GM18505 (cell line): ENCODE data around the gene COG1.

Experiments
- ATAC-seq: cut with Tn5 transposase; IDR thresholded peaks from one replicate; pipeline ENCODE4 v1.9.1; 2021; ENCODE audit not compliant: unreplicated experiment
- POLR2A ChIP-seq: IDR thresholded peaks from 4 replicates; pipeline ENCODE4 v1.6.1; 2011; ENCODE audit warnings: borderline replicate concordance; ENCODE audit not compliant: insufficient read depth, insufficient read length; ENCODE audit errors: extremely low read depth

Gene COG1

DNA sequence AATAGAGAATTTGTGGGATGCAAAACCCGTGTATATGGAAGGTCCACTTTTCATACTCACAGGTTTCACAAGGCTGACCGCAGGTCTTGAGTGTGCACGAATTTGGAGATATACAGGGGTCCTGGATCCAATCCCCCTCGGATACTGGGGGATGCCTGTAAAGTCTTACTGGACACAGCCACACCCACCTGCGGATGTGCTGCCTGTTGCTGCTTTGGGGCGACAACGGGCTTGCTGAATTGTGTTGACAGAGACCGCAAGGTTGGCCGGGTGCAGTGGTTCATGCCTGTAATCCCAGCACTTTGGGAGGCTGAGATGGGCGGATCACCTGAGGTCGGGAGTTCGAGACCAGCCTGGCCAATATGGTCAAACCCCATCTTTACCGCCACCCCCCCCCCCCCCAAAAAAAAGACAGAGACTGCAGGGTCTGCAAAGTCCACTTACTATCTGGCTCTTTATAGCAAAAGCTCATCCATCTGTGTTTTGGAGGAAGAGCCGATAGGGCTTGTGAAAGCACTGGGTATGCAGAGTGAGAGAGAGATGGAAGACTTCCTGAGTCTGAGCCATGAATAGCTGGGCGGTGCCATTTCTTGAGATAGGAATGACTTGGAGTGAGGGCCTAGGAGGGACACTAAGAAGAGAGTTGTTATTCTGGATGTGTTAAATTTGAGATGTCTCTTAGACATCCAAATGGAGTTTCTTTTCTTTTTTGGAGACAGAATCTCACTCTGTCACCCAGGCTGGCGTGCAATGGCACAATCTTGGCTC is 6.4 kb upstream of the COG1 start:
- ATAC-seq: no peak
- no peak for TF ChIP-seq POLR2A

DNA sequence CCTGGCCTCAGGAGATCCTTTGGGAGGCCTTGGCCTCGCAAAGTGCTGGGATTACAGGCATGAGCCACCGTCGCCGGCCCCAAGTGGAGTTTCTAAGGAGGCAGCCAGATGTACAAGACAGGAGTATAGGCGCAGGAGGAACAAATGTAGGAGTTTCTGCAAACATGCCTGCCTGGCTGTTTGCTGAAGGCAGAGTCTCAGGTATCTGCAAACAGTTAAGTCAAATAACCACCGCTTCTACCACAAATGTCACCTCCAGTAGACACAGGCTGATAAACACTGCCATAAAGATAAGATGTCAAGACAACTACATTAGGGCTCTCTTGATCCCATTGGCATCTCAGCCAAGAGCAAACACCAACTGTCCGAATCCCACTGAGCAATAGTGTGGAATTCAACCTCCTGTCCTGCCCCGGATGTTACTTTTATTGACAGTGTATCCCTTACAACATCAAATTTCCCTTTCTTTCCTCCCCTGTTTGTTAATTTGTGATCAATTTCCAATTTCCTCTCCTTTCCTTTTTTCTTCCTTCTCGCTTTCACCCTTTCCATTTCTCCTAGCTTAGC is 5.6 kb upstream of the COG1 start:
- no peak for TF ChIP-seq POLR2A
- ATAC-seq: no peak

DNA sequence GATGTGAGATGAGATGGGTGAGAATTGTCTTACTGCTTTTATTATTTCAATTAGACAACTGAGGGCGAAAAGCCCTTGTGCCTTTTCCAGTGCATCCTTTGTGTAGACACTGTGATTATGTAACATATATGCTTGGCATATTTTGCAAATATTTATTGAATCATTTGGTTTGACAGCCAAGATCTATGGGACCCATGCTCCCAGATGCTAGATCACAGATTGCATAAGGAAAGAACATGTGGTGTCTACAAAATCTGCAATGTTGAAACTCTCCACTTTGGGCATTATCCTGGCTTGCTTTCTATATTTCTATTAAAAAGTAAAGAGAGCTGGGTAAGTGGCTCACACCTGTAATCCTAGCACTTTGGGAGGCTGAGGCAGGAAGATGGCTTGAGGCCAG is 4.8 kb upstream of the COG1 start:
- TF ChIP-seq POLR2A: no peak
- ATAC-seq: no peak

DNA sequence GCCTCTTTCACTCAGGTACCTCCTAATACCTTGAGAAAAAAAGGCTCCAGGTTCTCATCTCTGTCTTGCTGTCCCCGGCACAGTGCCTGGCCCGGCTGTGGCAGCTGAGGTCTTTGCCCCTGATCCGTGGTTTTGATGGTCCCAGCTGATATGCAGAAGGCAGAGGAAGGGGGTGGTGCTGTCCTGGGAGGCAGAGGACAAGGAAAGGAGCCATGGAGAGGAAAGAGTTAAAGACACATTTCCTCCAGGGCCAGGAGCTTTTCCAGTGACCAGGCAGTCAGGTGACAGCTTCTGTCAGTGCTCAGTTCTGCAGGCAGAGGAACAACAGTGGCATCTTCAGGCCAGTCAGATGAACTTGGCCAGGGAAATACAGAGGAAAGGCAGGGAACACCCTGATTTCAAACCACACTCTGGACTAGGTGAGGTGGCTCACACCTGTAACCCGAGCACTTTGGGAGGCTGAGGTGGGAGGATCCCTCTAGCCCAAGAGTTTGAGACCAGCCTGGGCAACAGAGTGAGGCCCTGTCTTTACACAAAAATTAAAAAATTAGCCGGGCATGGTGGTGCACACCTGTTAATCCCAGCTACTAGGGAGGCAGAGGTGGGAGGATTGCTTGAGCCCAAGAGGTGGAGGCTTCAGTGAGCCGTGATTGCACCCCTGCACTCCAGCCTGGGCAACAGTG is 3.3 kb upstream of the COG1 start:
- no peak for ATAC-seq
- no peak for TF ChIP-seq POLR2A

DNA sequence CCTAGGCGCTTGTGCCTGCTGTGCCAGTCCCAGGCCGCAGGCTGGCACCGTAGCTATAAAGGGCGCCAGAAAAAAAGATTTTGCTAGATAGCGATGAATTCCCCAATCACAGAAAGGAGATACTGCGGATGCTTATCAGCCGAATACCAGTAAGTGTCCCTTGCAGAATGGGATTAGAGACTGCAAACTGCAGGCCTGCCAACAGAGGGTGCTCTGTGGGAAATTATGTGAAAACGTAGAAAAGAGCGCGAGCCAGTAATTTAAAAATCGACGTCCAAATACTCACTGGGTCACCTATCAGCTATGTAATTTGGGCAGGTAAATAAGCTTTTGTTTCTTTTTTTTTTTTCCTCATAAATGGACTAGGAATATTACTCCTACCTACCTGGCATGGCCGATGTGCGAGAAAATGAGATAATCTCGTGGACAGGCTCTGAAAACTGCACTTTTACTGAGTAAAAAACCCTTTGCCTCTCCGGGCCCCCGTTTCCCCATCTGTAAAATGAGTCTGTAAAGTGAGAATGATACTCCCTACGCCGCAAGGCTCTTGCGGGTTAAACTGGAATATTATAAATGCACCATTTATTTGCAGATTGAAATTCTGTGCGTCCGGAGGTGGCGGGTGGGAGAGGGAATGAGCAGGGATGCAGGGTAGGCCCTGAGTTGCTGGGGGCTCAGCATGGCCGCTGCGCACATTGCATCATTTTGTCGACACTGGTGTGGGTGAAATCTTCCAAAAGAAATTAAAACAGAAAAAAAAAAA is 1.2 kb upstream of the COG1 start:
- no peak for ATAC-seq

DNA sequence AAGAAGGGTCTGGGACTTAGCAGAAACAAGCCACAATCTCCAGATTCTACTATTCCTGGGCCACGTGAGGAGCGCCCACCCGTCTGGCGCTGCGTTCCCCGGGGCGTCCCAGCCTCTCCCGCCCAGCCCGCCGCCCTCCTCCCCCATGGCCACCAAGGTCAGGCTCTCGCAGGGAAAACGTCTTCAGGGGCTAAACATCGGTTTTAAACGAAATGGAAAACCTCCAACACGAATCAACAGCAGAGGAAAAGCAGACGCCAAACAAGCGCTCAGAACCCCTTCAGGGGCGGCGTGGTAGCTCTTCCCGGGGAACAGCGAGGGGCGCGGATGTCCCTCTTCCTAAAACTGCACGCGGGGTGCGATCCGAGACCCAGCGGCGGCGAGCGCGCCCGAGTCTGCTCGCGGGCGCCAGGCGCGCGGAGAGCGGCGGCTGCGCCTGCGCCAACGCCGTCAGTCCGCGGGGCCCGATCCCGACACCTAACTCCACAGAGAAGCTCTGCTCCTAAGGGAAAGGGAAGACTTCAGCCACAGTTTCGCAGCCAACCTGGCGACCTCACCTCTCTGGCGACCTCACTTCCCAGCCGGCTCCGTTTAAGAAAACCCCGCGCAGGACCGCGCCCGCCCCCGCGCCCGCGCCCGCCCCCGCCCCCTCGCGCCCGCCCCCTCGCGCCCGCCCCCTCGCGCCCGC is 505 bp upstream of the COG1 start:
- ATAC-seq: peak; percentile 53
- peak; percentile 60 for TF ChIP-seq POLR2A

More for the DNA sequence above, 1.2 kb upstream of the COG1 start:
- TF ChIP-seq POLR2A: no peak

DNA sequence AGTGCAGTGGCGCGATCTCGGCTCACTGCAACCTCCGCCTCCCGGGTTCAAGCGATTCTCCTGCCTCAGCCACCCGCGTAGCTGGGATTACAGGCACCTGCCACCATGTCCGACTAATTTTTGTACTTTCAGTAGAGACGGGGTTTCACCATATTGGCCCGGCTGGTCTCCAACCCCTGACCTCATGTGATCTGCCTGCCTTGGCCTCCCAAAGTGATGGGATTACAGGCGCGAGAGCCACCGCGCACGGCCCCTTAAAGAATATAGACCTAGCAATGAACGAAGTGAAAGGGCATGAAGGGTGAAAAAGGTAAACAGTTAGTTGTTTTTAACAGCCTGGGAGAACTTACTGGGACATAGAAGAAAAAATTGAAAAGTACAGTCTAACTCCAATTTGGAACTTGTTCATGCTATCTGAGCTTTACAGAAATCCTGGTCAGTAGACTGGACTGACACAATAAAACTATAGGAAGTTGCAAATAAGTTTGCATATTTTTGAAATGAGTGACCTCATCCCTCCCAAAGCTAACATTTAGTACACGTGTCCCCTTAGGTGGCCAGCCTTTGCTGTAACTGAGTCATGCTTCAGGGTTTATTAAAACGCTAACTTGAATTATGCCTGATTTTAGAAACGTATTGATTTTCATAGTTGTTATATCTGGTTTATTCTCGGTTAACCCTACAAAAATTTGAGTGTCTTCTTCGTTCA is 1.8 kb downstream of the COG1 start:
- no peak for ATAC-seq
- TF ChIP-seq POLR2A: no peak

DNA sequence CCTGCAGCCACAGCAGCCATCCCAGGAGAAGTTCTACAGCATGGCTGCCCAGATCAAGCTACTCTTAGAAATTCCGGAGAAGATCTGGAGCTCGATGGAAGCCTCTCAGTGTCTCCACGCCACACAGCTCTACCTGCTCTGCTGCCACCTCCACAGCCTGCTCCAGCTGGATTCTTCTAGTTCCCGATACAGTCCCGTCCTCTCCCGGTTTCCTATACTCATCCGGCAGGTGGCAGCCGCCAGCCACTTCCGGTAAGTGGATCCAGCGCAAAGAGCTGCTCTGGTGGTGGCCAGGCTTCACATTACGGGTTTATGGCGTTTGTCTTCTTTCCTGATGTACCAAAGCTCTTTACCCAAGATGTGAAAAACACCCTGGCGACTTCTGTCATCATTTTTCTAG is 3.6 kb downstream of the COG1 start:
- no peak for TF ChIP-seq POLR2A
- ATAC-seq: no peak

DNA sequence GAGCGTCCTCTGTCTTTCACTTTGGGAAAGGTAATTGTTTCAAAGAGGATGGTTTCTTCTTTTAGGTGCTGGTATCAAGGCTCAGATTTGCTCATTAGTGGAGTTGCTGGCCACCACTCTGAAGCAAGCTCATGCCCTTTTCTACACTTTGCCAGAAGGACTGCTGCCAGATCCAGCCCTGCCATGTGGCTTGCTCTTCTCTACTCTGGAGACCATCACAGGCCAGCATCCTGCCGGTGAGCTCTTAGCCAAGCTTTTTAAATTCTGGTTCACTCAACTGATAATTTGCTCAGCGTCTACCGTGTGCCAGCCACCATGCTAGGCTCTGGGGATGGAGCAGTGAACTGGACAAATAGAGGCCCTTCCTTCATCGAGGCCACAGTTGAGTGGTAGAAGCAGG is 4.3 kb downstream of the COG1 start:
- no peak for ATAC-seq
- TF ChIP-seq POLR2A: no peak

DNA sequence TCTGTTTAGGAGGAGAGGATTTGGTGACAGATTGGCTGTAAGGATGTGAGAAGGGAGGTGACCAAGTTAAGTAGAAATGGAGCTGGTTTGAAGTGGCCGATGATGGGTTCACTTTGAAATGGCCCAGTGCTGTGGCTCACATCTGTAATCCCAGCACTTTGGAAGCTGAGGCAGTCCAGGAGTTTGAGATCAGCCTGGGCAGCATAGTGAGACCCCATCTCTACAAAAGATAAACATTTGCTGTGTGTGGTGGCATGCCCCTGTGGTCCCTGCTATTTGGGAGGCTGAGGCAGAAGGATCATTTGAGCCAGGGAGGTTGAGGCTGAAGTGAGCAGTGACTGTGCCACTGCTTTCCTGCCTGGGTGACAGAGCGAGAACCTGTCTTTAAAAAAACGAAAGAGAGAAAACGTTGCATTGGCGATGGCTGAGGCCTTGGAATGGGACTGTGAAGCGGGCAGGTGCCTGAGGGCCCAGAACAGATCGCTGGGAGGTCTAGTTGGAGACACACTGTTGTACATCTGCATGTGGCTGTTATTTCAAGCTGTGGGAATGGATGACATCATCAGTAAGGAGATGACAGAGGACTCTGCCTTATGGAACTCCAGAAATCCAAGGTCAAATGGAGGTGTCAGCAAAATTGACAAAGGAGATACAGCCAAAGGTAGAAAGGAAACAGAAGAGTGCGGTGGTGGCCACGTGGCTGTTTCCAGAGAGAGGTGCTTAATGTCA is 5.5 kb downstream of the COG1 start:
- no peak for TF ChIP-seq POLR2A

DNA sequence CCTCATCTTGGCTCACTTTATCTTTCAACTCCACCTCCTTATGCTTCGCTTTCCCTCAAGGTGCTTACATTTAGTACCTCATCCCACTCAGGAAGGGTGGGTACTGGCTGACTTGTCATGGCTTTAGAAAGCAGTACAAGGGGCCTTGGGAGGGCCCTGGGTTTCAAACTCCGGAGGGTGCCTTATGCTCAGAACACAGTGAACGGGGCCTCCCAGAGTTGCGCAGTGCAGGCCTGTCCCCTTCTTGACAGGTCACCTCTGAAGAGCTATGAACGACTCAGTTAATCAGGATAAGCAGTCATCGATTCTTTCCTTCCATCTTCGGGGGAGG is 6.0 kb downstream of the COG1 start:
- no peak for TF ChIP-seq POLR2A
- no peak for ATAC-seq

More for the DNA sequence above, 5.5 kb downstream of the COG1 start:
- ATAC-seq: no peak
